Aorta (tissue), 5 donors: ENCODE measurements around the gene ICAM3. TPM values are rescaled to one million over a fixed set of nuclear protein-coding genes. Genes with fewer than 3 reads are reported as not detected.
"Not testable (repeated sequence)": the region's sequence is repeated elsewhere in the genome, so short reads cannot be mapped to it uniquely, and the experiment has no call there.

Source experiments
- ATAC-seq: fragments of 200-7000 bp; cut with Tn5 transposase; one replicate; pipeline ENCODE4 v1.9.1; 2022; ENCODE audit warnings: moderate library complexity; ENCODE audit not compliant: low FRiP score
- DNase-seq, 2 donors: peaks; one replicate each; pipeline ENCODE4 v3.0.0-alpha.2; 2020
- H3K27ac ChIP-seq, 2 donors: one replicate each; pipeline ENCODE4 v1.5.1; 2013; ENCODE audit warnings: low read length in 2 of 2, mild to moderate bottlenecking in 2 of 2, moderate library complexity in 2 of 2, control low read depth in 1 of 2, inconsistent platforms in 1 of 2, low read depth in 1 of 2
- H3K27me3 ChIP-seq, 2 donors: one replicate each; pipeline ENCODE4 v1.6.1; 2013; ENCODE audit warnings: control low read depth in 1 of 2, low read length in 1 of 2, mild to moderate bottlenecking in 1 of 2, moderate library complexity in 1 of 2; ENCODE audit not compliant: insufficient read depth in 2 of 2, control insufficient read depth in 1 of 2
- H3K36me3 ChIP-seq, 2 donors: one replicate each; pipeline ENCODE4 v1.6.1; 2013; ENCODE audit warnings: control low read depth in 1 of 2, low read length in 1 of 2, mild to moderate bottlenecking in 1 of 2; ENCODE audit not compliant: insufficient read depth in 2 of 2, control insufficient read depth in 1 of 2
- H3K4me1 ChIP-seq, 2 donors: one replicate each; pipeline ENCODE4 v1.6.1; 2013; ENCODE audit warnings: low read length in 2 of 2, control low read depth in 1 of 2, mild to moderate bottlenecking in 1 of 2, moderate library complexity in 1 of 2; ENCODE audit not compliant: insufficient read depth in 2 of 2, control insufficient read depth in 1 of 2
- H3K4me3 ChIP-seq, 2 donors: one replicate each; pipeline ENCODE4 v1.5.1; 2013; ENCODE audit warnings: low read length in 2 of 2, control low read depth in 1 of 2, mild to moderate bottlenecking in 1 of 2
- H3K9me3 ChIP-seq: one replicate; pipeline ENCODE4 v1.6.1; 2013; ENCODE audit warnings: mild to moderate bottlenecking, low read length; ENCODE audit not compliant: control insufficient read depth
- WGBS, 2 donors: extraction: QIAGEN DNeasy Blood & Tissue Kit; methylation state at CpG; one replicate each; pipeline ENCODE4 v1.1.7; 2013; 5-methylcytosine and 5-hydroxymethylcytosine counted together
- intact Hi-C, 2 donors: fragments of 100-400 bp; cut with DNase I; formaldehyde crosslinking; loops; one replicate each; pipeline versions ENCODE4 v1.14.2 to v1.15.0; 2022
- long read RNA-seq, 2 donors: library from polyadenylated mRNA; unstranded; transcript quantifications; one replicate each; pipeline ENCODE4 v2.0.0, GENCODE V29; 2020 to 2021
- polyA plus RNA-seq, 2 donors: library from polyadenylated mRNA; stranded (reverse); fragments of 200-250 nt; gene quantifications; one replicate each; pipeline ENCODE4 v1.2.3, GENCODE V29; 2013
- total RNA-seq, 2 donors: library from RNA; stranded (reverse); fragmentation: NEBNext Ultra II Directional; extraction: Animal tissue kit (Norgen Biotek cat#: 25700); gene quantifications; one replicate each; pipeline ENCODE4 v1.2.1, GENCODE V29; 2021
- donor health status: healthy with polysubstance abuse.
- donor health status: Bipolar disorder and iron deficiency.
- donor health status: DM: no; HTN: no; CAD: no.
- donor health status: DM: no; HTN: no; CAD: no.
- donor health status: DM: yes; HTN: yes; CAD: no.

The ICAM3 gene
- total RNA-seq (10 to 100 TPM; 10.1 to 10.5 TPM), polyA plus RNA-seq (1 to 10 TPM; 6.3 to 7.8 TPM)
- long read RNA-seq, donor 1, transcript ICAM3-201 (7 exons, 1,934 nt) = major isoform, 14 of 23 reads
- long read RNA-seq, donor 1, partial matches to known transcripts = 7 of 23 reads
- long read RNA-seq, donor 1, other reads (novel, unspliced or antisense) = 2 of 23 reads
- long read RNA-seq, donor 2, partial matches to known transcripts = 2 of 3 reads
- long read RNA-seq, donor 2, other reads (novel, unspliced or antisense) = 0 of 3 reads

- Histone ChIP-seq H3K27me3 (no peaks in the 10 kb centered on the region), H3K9me3 (no peaks in the 10 kb centered on the region), H3K36me3 (no peaks in the 10 kb centered on the region), H3K4me1 (no peaks in the 10 kb centered on the region), H3K27ac (no peak within 1 kb of the TSS), H3K4me3 (no peak within 1 kb of the TSS)
- peak in 1 of 2 donors; percentile 73 for DNase-seq
- ATAC-seq = no peak
- WGBS, 2 donors = 69 to 72% methylated on average over 14 of the region's 14 CpGs
- intact Hi-C loops = loop anchor here in 1 of 2 donors (5.0 kb wide), 1 partner anchor 43 kb away; the partner anchor contains the start of gene TYK2
Observed at GRCh38 chr19:10339380-10339960, at the start of gene ICAM3. ICAM3 (minus strand) TSS chr19:10339624; CDS start chr19:10339614, 10 bp downstream.

- no peaks in the 10 kb centered on the region for H3K27me3 ChIP-seq
- no peak overlapping the region for H3K4me3 ChIP-seq
- 0% methylated on average over 3 of the region's 3 CpGs for WGBS, 2 donors
- intact Hi-C loops = loop anchor here (2.0 to 5.0 kb wide), 2 partner anchors 57 to 120 kb away; partner anchors contain the start of gene RAVER1 (in 1 of the 2)
- no peaks in the 10 kb centered on the region for H3K36me3 ChIP-seq
- DNase-seq = peak; percentile 91 to 96
- no peaks in the 10 kb centered on the region for H3K9me3 ChIP-seq
- ATAC-seq = peak; percentile 63
- no peaks in the 10 kb centered on the region for H3K4me1 ChIP-seq
- H3K27ac ChIP-seq = no peak overlapping the region
Observed at GRCh38 chr19:10388957-10389356, 49.5 kb upstream of the ICAM3 start.

- ATAC-seq (no peak), DNase-seq (no peak)
- no peaks in the 10 kb centered on the region for H3K27me3 ChIP-seq
- H3K4me3 ChIP-seq = no peak overlapping the region
- H3K4me1 ChIP-seq = no peaks in the 10 kb centered on the region
- H3K9me3 ChIP-seq = no peaks in the 10 kb centered on the region
- intact Hi-C loops = loop anchor here in 1 of 2 donors (5.0 kb wide), 1 partner anchor 47 kb away; the partner anchor contains the start of gene ICAM3
- 87% methylated on average over 9 of the region's 9 CpGs for WGBS, 2 donors
- no peaks in the 10 kb centered on the region for H3K36me3 ChIP-seq
- no peak overlapping the region for H3K27ac ChIP-seq
Observed at GRCh38 chr19:10384580-10384979, 45.2 kb upstream of the ICAM3 start.

GRCh38 chr19:10383223-10383499 is 43.7 kb upstream of the ICAM3 start:
- not testable (repeated sequence) for ATAC-seq, H3K4me3 ChIP-seq, H3K36me3 ChIP-seq, H3K4me1 ChIP-seq, DNase-seq, H3K9me3 ChIP-seq, H3K27ac ChIP-seq, H3K27me3 ChIP-seq
- WGBS, 2 donors = 85 to 92% methylated on average over 8 of the region's 8 CpGs
- intact Hi-C loops = loop anchor here in 1 of 2 donors (5.0 kb wide), 1 partner anchor 46 kb away; the partner anchor contains the start of gene ICAM3

- 0 to 1% methylated on average over 50 to 58 of the region's 58 CpGs for WGBS, 2 donors
- intact Hi-C loops = loop anchor here in 1 of 2 donors (5.0 kb wide), 1 partner anchor 43 kb away; the partner anchor contains the start of gene ICAM3
- peak; percentile 98 to 99 for DNase-seq
- Histone ChIP-seq H3K27me3 (no peaks in the 10 kb centered on the region), H3K36me3 (no peaks in the 10 kb centered on the region), H3K4me1 (no peaks in the 10 kb centered on the region), H3K27ac (peak within 1 kb of the TSS in 1 of 2 donors; percentile 3), H3K9me3 (no peaks in the 10 kb centered on the region), H3K4me3 (peak within 1 kb of the TSS; percentile 52 to 84)
- ATAC-seq = peak; percentile 99
Observed at GRCh38 chr19:10380313-10381102, 41.1 kb upstream of the ICAM3 start, which contains the start of gene TYK2. TYK2 (minus strand) TSS chr19:10380572; CDS start chr19:10378406, 2,166 bp downstream.

GRCh38 chr19:10379880-10380312 is 40.5 kb upstream of the ICAM3 start:
- DNase-seq = no peak
- H3K36me3 ChIP-seq = no peaks in the 10 kb centered on the region
- WGBS, 2 donors = 2% methylated on average over 10 of the region's 10 CpGs
- intact Hi-C loops = loop anchor here in 1 of 2 donors (5.0 kb wide), 1 partner anchor 43 kb away; the partner anchor contains the start of gene ICAM3
- H3K4me3 ChIP-seq = peak overlapping the region; percentile 52 to 84
- no peaks in the 10 kb centered on the region for H3K27me3 ChIP-seq
- no peak overlapping the region for H3K27ac ChIP-seq
- H3K4me1 ChIP-seq = no peaks in the 10 kb centered on the region
- ATAC-seq = no peak
- H3K9me3 ChIP-seq = no peaks in the 10 kb centered on the region

- DNase-seq (no peak), ATAC-seq (no peak)
- Histone ChIP-seq H3K36me3 (no peaks in the 10 kb centered on the region), H3K9me3 (no peaks in the 10 kb centered on the region), H3K4me1 (no peaks in the 10 kb centered on the region), H3K27ac (no peak overlapping the region), H3K4me3 (no peak overlapping the region), H3K27me3 (no peaks in the 10 kb centered on the region)
- WGBS, 2 donors = 93 to 95% methylated on average over 8 of the region's 8 CpGs
- intact Hi-C loops = no loop called here
Observed at GRCh38 chr19:10378124-10378523, 38.7 kb upstream of the ICAM3 start.

- ATAC-seq, H3K4me1 ChIP-seq, intact Hi-C loops, H3K9me3 ChIP-seq, DNase-seq, H3K4me3 ChIP-seq, H3K27ac ChIP-seq, H3K27me3 ChIP-seq, H3K36me3 ChIP-seq: not testable (repeated sequence)
- 92 to 95% methylated on average over 2 of the region's 2 CpGs for WGBS, 2 donors
Observed at GRCh38 chr19:10377140-10377640, 37.8 kb upstream of the ICAM3 start.
